ENCODE results near the gene UTP4.

UTP4 gene

GRCh38 chr16:69180011-69180338 lies 47.5 kb downstream of the UTP4 start:
- DNase-seq: no peak

- no peak for DNase-seq
Measured at GRCh38 chr16:69182730-69183416, 50.4 kb downstream of the UTP4 start.

- peak; percentile 97 for DNase-seq
Measured at GRCh38 chr16:69186642-69187445, 54.4 kb downstream of the UTP4 start, which contains the start of gene SNTB2. Gene SNTB2, plus strand, starts transcription at chr16:69187164. Its CDS starts 3 bp downstream, at chr16:69187167.

GRCh38 chr16:69187446-69188235 lies 55.2 kb downstream of the UTP4 start:
- DNase-seq: peak; percentile 86

GRCh38 chr16:69188236-69188549 lies 55.7 kb downstream of the UTP4 start:
- no peak for DNase-seq

GRCh38 chr16:69188716-69189115 lies 56.3 kb downstream of the UTP4 start:
- no peak for DNase-seq

- no peak for DNase-seq
Measured at GRCh38 chr16:69190046-69190588, 57.7 kb downstream of the UTP4 start.

- DNase-seq: no peak
Measured at GRCh38 chr16:69190598-69190997, 58.1 kb downstream of the UTP4 start.

GRCh38 chr16:69191136-69191535 lies 58.7 kb downstream of the UTP4 start:
- DNase-seq: no peak

GRCh38 chr16:69193855-69194254 lies 61.4 kb downstream of the UTP4 start:
- DNase-seq: no peak

- no peak for DNase-seq
Measured at GRCh38 chr16:69194488-69194887, 62.0 kb downstream of the UTP4 start.

GRCh38 chr16:69195369-69196029 lies 63.0 kb downstream of the UTP4 start:
- no peak for DNase-seq

GRCh38 chr16:69197573-69197972 lies 65.1 kb downstream of the UTP4 start:
- no peak for DNase-seq

- DNase-seq: no peak
Measured at GRCh38 chr16:69199382-69199781, 66.9 kb downstream of the UTP4 start.

- DNase-seq: no peak
Measured at GRCh38 chr16:69201291-69201690, 68.8 kb downstream of the UTP4 start.

GRCh38 chr16:69201787-69202186 lies 69.3 kb downstream of the UTP4 start:
- no peak for DNase-seq

GRCh38 chr16:69204172-69204571 lies 71.7 kb downstream of the UTP4 start:
- no peak for DNase-seq

GRCh38 chr16:69209735-69210134 lies 77.3 kb downstream of the UTP4 start:
- DNase-seq: no peak

GRCh38 chr16:69217433-69217832 lies 85.0 kb downstream of the UTP4 start:
- DNase-seq: no peak

Measured in 8988T (cell line).